ENCODE results near the gene SLC25A22.

Gene SLC25A22

GRCh38 chr11:790721-791564 lies 7.1 kb downstream of the SLC25A22 start:
- no peak for DNase-seq (ENCODE audit: low read depth in 2 of 2)

- no peak for DNase-seq (ENCODE audit: low read depth in 2 of 2)
Measured at GRCh38 chr11:789943-790342, 8.1 kb downstream of the SLC25A22 start, which contains the start of gene CEND1. Gene CEND1 (minus strand): TSS chr11:790090. CDS start chr11:788576, 1,514 bp downstream.

- no peak for DNase-seq (ENCODE audit: low read depth in 2 of 2)
Measured at GRCh38 chr11:788953-789940, 8.8 kb downstream of the SLC25A22 start.

GRCh38 chr11:788009-788640 lies 10.0 kb downstream of the SLC25A22 start:
- no peak for DNase-seq (ENCODE audit: low read depth in 2 of 2)

GRCh38 chr11:787084-787675 lies 10.9 kb downstream of the SLC25A22 start:
- no peak for DNase-seq (ENCODE audit: low read depth in 2 of 2)

DNA sequence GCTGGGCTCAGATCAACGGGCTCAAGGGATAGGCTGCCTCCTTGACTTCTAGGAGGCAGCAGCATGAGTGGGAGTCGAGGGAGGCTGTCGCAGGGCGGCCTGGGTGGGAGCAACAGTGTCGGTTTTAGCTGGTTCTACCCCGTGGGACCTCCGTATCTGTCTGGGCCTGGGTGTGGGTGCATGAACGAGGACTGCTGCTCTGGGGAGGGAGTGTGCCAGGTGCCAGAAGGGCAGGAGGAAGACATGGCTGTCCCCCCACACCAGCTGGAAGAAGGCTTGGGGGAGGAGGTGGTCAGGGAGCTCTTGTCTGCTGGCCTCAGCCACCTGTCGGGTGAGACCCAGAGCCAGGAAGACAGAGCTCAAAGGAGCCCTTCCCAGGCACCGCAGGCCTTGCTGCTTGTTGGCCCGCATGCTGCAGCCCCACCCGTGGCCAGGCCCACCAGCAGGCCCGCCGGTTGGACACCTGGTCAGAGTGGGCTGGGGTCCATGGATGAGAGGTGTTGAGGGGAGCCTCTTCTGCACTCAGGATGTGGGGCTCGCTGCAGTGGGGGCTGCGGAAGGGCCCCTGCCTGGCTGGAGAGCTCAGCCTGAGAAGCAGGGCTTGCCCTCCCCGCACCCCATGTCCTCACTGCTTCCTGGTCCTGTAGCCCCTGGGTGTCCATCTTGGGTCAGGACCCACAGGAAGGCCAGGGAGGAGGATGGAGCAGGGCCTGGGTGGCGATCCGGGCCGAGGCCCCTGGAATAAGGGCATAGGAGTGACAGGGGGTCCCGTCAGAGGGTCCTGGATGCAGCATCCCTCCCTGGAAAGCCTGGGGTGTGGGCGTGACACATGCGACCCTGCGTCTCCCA lies 11.6 kb downstream of the SLC25A22 start:
- no peak for DNase-seq (ENCODE audit: low read depth in 2 of 2)

- DNase-seq (ENCODE audit: low read depth in 2 of 2), result no peak
Measured at GRCh38 chr11:783581-784015, 14.5 kb downstream of the SLC25A22 start.

DNA sequence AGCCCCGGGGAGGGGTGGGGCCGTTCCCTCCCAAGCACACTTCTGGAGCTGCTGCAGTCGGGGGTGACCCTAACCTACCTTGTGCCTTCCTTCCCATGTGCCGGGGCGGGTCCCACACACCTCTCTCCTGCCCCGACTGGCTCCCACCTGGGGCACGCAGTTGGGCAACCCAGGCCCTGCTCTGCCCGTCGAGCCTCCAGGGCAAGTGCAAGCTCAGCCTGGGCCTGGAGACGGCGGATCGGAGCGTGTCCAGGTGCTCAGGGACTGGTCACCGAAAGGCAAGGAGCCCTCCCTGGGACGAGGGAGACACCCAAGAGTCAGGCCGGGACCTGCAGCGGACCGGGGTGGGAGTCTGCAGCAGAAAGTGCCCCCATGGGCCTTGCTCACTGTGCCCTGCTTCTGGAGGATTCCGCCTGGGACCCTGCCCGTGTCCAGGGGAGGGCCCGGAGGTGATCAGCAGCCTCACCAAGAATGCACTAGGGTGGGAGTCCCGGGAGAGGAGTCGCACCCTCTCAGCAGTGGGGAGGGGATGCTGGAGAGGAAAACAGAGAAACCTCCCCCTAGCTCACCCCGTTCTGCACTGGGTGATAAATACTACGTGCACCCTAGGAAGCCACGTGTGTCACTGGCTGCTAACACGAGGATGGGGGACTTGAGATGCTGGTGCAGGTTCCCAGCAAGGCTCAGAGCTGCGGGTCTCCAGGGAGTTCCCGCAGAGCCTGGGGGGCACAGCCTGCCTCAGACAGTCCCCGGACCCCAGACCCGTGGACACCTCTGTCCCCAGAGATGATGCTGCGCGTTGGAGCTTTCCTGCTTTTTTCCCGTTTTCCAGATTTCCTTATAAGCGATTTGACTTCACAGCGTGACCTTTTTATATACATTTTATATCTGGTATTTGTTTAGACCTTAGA lies 15.6 kb downstream of the SLC25A22 start:
- no peak for DNase-seq (ENCODE audit: low read depth in 2 of 2)

DNA sequence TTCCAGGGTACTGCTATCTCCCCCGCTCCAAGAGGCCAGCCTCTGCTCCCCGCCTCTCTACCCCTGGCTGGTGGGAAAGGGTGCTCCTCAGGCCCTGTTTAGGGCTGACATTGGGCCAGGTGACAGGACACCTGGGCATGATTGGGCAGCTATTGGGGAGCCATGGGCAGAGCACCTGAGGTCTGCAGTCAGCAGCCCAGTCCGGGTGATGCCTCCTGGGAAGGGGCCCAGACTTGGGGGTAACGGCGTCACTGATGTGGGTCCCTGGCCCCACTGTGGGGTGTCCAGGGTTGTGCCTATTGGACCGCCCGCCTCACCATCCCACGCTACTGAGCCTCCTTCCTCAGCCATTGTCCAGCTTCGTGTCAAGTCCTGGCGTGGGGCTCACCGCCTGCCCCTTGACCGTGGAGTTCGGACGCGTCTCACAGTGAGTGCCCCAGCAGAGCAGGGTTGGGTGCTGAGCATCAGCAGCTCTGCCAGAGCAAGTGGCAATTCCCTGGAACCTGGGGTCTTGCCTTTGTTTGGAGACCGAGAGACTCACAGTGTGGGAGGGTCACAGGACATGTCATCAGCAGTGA lies 18.0 kb downstream of the SLC25A22 start:
- DNase-seq (ENCODE audit: low read depth in 2 of 2), result no peak

DNA sequence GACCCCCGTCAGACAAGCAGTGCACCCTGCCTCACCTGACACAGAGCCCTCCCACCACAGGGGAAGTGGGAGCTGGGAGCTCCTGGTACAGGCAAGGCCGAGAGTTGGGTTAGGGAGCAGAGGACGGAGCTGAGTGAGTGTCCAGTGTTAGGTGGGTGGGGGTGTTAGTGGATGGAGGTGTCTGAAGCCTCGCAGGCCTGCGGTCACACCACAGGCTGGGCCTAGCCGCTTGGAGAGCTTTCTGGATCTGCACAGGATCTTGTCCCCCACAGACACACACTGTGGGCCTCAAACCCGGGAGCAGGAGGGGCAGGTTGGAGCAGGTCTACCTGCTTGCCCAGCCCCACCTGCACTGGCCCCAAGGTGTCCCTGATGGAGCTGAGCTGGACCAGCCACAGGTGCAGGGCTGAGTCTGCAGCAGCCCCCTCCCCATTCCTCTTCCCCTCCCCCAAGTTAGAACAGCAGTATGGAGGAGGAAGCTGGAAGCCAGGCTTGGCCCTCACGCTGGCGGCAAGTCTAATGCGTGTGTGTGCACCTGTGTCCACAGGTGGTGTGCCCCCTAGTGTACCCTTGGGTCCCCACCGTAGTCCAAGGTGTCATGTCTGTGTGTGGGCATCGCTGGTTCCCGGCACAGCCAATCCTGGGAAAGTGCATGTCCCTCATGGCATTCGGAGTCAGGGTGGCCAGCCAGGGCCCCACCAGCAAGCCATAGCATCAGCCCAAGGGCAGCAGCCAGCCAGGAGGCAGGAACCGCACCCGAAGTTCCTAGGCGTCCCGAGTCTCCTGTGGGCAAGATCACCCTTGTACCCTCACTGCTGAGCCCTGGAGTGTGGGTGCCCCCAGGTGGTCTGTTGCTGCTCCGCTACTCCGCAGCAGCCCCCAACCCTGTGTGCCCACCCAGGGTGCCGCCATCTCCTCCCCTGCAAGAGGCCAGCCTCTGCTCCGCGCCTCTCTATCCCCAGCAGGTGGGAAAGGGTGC lies 18.8 kb downstream of the SLC25A22 start:
- DNase-seq (ENCODE audit: low read depth in 2 of 2), result no peak

- DNase-seq (ENCODE audit: low read depth in 2 of 2), result peak; percentile 88 to 90
Measured at GRCh38 chr11:777288-778255, 20.5 kb downstream of the SLC25A22 start, which contains the start of gene GATD1. Gene GATD1 (minus strand): TSS chr11:777487. CDS start chr11:777462, 25 bp downstream.

GRCh38 chr11:776561-777287 lies 21.4 kb downstream of the SLC25A22 start:
- no peak for DNase-seq (ENCODE audit: low read depth in 2 of 2)

DNA sequence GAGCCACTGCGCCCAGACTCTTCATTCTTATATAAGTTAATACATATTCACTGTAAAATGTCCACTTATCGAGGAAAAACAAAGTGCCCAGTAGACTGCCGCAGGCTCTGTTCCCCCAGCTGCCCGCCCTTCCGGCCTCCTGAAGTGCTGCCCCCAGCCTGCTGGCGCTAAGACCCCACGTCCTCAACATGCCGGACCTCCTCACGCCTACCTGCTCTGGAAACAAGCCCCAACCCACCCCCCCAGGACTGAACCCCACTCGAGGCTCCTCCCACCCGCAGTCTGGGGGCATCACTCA lies 21.9 kb downstream of the SLC25A22 start:
- no peak for DNase-seq (ENCODE audit: low read depth in 2 of 2)

DNA sequence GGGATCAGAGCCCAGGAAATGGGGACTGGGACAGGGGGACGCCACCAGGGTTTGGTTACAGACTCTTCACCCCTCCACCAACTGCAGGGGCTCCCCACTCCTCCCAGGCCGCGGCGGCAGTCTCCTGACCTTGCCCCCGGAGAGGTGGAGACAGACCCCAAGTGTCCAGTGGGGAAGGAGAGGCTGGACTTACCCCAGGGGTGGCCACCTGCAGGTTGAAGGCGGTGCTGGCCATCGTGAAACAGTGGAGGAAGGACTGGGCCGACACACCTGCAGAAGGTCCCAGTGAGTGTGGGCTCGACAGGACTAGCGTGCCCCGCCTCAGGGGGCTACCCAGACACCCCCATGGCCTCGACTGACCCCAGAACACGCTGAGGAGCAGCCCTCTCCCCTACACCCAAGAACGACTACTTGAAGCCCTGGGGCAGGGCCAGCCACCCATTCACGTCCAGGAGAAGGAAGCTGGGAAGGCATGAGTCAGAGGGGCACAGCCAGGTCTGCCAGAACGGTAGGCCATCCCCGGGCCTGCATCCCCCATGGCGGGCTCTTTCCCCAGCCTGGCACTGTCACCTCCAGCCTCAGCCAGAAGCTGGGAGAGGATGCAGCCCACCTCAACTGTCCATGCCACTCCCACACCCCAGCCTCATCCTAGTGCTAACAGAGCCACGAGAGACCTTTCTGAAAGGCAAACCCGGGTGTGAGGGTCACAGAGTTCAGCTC lies 23.0 kb downstream of the SLC25A22 start:
- no peak for DNase-seq (ENCODE audit: low read depth in 2 of 2)

- no peak for DNase-seq (ENCODE audit: low read depth in 2 of 2)
Measured at GRCh38 chr11:773830-774229, 24.3 kb downstream of the SLC25A22 start.

Measured in stimulated activated CD8-positive, alpha-beta memory T cell treated with anti-CD3 and anti-CD28 coated beads, Interleukin-2, amount 100 ng/mL, for 1 hour (primary cell).